ENCODE results near the gene TSPAN5. TPM values are rescaled to one million over a fixed set of nuclear protein-coding genes. Genes with fewer than 3 reads are reported as not detected.

The TSPAN5 gene
- polyA plus RNA-seq, 1 of the 3 experiments (the other 2 are of a cell fraction) = 38.6 TPM

GRCh38 chr4:98564852-98565251 lies 93.6 kb downstream of the TSPAN5 start:
- Histone ChIP-seq H3K4me3 (ENCODE audit: low read depth in 2 of 2, low read length in 1 of 2) (no peak overlapping the region), H3K27me3 (ENCODE audit: insufficient read depth) (no peaks in the 10 kb centered on the region), H3K9me2 (no peaks in the 10 kb centered on the region), H3K9ac (no peak overlapping the region), H3K27ac (ENCODE audit: low read depth in 2 of 2, low read length in 1 of 2) (no peak overlapping the region; a peak in 1 of 4 replicates), H3K79me2 (ENCODE audit: insufficient read depth) (peaks cover 98% of the 10 kb centered on the region), H4K20me1 (ENCODE audit: insufficient read depth) (peaks cover 9% of the 10 kb centered on the region; the same call in 1 of the 2 replicates), H2AFZ (ENCODE audit: low read depth) (no peak overlapping the region), H3K4me1 (ENCODE audit: control insufficient read depth in 1 of 2, insufficient read depth in 2 of 2, low read depth in 1 of 2, low read length in 1 of 2) (peaks cover 13 to 16% of the 10 kb centered on the region in 2 experiments; a peak in 2 of 4 replicates), H3K36me3 (replicated peaks in 1 of 2; ENCODE audit: control insufficient read depth in 1 of 2, insufficient read depth in 2 of 2, low read length in 1 of 2) (no peaks in the 10 kb centered on the region), H3K9me3 (no peaks in the 10 kb centered on the region), H3K4me2 (no peak overlapping the region), H3F3A (replicated peaks; ENCODE audit: insufficient read depth) (peaks cover 5% of the 10 kb centered on the region)
- no peak for DNase-seq
- TF ChIP-seq CHD2 (IDR thresholded peaks at IDR 0.05; ENCODE audit: low read length, partially characterized antibody) (no peak), TAF1 (IDR thresholded peaks at IDR 0.05; ENCODE audit: borderline replicate concordance, low read depth, low read length) (no peak)
- POLR2A ChIA-PET = no interaction called here
- CTCF ChIA-PET = interaction anchor here (0.8 to 1.1 kb wide), 2 partner anchors 128 to 491 kb away, joined by 3 to 5 read pairs; no protein-coding TSS in a partner anchor
- 97% methylated on average over 3 of the region's 3 CpGs for WGBS (ENCODE audit: low lambda C conversion rate)

DNA sequence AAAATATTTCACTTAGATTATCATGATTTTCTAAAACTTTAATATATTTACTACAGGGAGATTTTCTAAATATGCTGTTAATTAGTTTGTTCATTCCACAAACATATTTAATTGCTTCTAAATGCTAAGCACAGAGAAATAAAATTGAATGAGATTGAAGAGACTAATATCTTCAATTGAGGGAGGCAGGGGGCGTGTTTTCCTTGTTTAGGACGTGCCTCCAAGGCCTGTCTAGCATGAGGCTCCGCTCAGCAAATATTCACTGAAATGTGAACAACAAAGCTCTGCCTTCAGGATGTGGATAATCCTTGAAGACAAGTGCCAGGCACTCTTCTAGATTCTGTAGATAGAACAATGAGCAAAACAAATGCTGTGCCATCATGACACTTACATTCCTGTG lies 98.1 kb downstream of the TSPAN5 start:
- no peak overlapping the region for H2AFZ ChIP-seq (ENCODE audit: low read depth)
- WGBS (ENCODE audit: low lambda C conversion rate) = 92% methylated on average over 3 of the region's 3 CpGs
- no peak for TF ChIP-seq ZBTB33 (IDR thresholded peaks at IDR 0.05; ENCODE audit: borderline replicate concordance, low read depth)
- no peak for TF ChIP-seq FOXM1 (IDR thresholded peaks at IDR 0.05; ENCODE audit: low read depth)
- H4K20me1 ChIP-seq (ENCODE audit: insufficient read depth) = no peaks in the 10 kb centered on the region
- peaks cover 3 to 37% of the 10 kb centered on the region in 2 experiments; a peak in 3 of 4 replicates for H3K4me1 ChIP-seq (ENCODE audit: control insufficient read depth in 1 of 2, insufficient read depth in 2 of 2, low read depth in 1 of 2, low read length in 1 of 2)
- no peaks in the 10 kb centered on the region for H3K36me3 ChIP-seq (replicated peaks in 1 of 2; ENCODE audit: control insufficient read depth in 1 of 2, insufficient read depth in 2 of 2, low read length in 1 of 2)
- H3F3A ChIP-seq (replicated peaks; ENCODE audit: insufficient read depth) = peaks cover 9% of the 10 kb centered on the region
- no peak overlapping the region for H3K4me3 ChIP-seq (ENCODE audit: low read depth in 2 of 2, low read length in 1 of 2)
- no peak for DNase-seq
- no peaks in the 10 kb centered on the region for H3K9me2 ChIP-seq
- H3K27ac ChIP-seq (ENCODE audit: low read depth in 2 of 2, low read length in 1 of 2) = no peak overlapping the region
- H3K27me3 ChIP-seq (ENCODE audit: insufficient read depth) = no peaks in the 10 kb centered on the region
- H3K79me2 ChIP-seq (ENCODE audit: insufficient read depth) = peaks cover 99% of the 10 kb centered on the region
- no peaks in the 10 kb centered on the region for H3K9me3 ChIP-seq
- H3K4me2 ChIP-seq = no peak overlapping the region
- ChIA-PET POLR2A (no interaction called here), CTCF (interaction anchor here (1.0 kb wide), 1 partner anchor 1531 kb away, joined by 3 read pairs; no protein-coding TSS in a partner anchor)
- no peak overlapping the region for H3K9ac ChIP-seq

DNA sequence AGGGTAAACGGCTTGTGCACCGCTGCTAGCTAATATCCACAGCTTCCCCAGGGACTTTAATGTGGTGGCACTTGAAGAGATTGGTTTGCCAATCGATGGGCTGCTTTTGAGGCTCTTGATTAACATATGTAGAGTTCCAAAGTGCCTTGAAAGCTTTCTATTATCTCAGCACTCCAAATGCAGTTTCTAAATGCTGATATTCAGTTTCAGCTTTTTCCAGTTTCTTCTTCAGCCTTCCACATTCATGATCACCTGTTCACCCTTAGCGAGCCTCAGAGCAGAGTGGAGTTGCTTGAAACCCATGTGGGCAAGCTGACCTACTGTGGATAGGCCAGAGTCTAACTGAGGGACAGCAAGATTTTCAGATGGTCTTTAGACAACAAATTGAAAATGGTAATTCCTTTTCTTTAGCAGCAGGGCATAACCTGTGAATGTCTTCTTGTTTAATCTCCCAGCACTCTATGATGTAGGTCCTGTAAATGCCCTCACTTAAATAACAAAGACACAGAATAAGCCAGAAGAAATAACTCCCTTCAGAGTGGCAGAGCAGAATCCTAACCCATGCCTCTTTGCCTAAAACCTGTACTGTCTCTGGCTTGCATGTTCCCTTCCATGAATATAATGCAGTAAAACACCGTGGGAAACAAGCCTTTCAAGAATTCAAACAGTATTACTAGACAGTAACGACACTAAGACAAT lies 99.8 kb downstream of the TSPAN5 start:
- CTCF ChIA-PET = no interaction called here
- Histone ChIP-seq H4K20me1 (ENCODE audit: insufficient read depth) (no peaks in the 10 kb centered on the region), H3K9me3 (no peaks in the 10 kb centered on the region), H2AFZ (ENCODE audit: low read depth) (no peak overlapping the region), H3K4me1 (ENCODE audit: control insufficient read depth in 1 of 2, insufficient read depth in 2 of 2, low read depth in 1 of 2, low read length in 1 of 2) (peaks cover 0 to 46% of the 10 kb centered on the region in 2 experiments; a peak in 3 of 4 replicates), H3K4me2 (no peak overlapping the region), H3K9ac (no peak overlapping the region), H3K4me3 (ENCODE audit: low read depth in 2 of 2, low read length in 1 of 2) (no peak overlapping the region), H3K36me3 (replicated peaks in 1 of 2; ENCODE audit: control insufficient read depth in 1 of 2, insufficient read depth in 2 of 2, low read length in 1 of 2) (peaks cover 0 to 1% of the 10 kb centered on the region in 2 experiments), H3K9me2 (no peaks in the 10 kb centered on the region), H3K27me3 (ENCODE audit: insufficient read depth) (no peaks in the 10 kb centered on the region), H3K27ac (ENCODE audit: low read depth in 2 of 2, low read length in 1 of 2) (no peak overlapping the region), H3F3A (replicated peaks; ENCODE audit: insufficient read depth) (peaks cover 9% of the 10 kb centered on the region), H3K79me2 (ENCODE audit: insufficient read depth) (peaks cover 97% of the 10 kb centered on the region)
- 98% methylated on average over 6 of the region's 6 CpGs for WGBS (ENCODE audit: low lambda C conversion rate)
- no peak for TF ChIP-seq TAF1 (IDR thresholded peaks at IDR 0.05; ENCODE audit: borderline replicate concordance, low read depth, low read length)
- TF ChIP-seq, protein P1, sequence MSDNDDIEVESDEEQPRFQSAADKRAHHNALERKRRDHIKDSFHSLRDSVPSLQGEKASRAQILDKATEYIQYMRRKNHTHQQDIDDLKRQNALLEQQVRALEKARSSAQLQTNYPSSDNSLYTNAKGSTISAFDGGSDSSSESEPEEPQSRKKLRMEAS (IDR thresholded peaks at IDR 0.05; ENCODE audit: low read depth) = no peak
- no peak for DNase-seq
- POLR2A ChIA-PET = no interaction called here

Data from SK-N-SH (cell line).